HepG2 (cell line): ENCODE data around the gene HYI. TPM values are rescaled to one million over a fixed set of nuclear protein-coding genes. Genes with fewer than 3 reads are reported as not detected.

ENCODE experiments used
- AHR ChIP-seq: IDR thresholded peaks from 2 replicates; pipeline ENCODE4 v1.6.1; 2018; ENCODE audit warnings: missing genetic modification reagents, missing compliant biosample characterization
- ARID5B ChIP-seq: IDR thresholded peaks from 2 replicates; pipeline ENCODE4 v1.4.0; 2020; ENCODE audit warnings: mild to moderate bottlenecking, missing genetic modification reagents
- ATF4 ChIP-seq, 2 experiments: fragments of 450-650 bp in 1 of 2; sonication (generic) in 1 of 2; formaldehyde crosslinking; IDR thresholded peaks; 2 replicates each; pipeline versions ENCODE4 v1.5.0 to v1.8.0; 2020 to 2022; ENCODE audit warnings: mild to moderate bottlenecking in 1 of 2, missing genetic modification reagents in 1 of 2
- ATF7 ChIP-seq, 2 experiments: fragments of 450-650 bp in 1 of 2; sonication (generic) in 1 of 2; formaldehyde crosslinking in 1 of 2; IDR thresholded peaks; 2 replicates each; pipeline versions ENCODE4 v1.4.0 to v1.6.1; 2016 to 2020; ENCODE audit warnings: antibody characterized with exemption in 1 of 2, mild to moderate bottlenecking in 1 of 2, missing genetic modification reagents in 1 of 2
- DPF2 ChIP-seq: sonication (generic); formaldehyde crosslinking; IDR thresholded peaks from 2 replicates; pipeline ENCODE4 v1.4.0; 2020; ENCODE audit warnings: mild to moderate bottlenecking, low read depth, missing genetic modification reagents, borderline replicate concordance
- ELF3 ChIP-seq: IDR thresholded peaks from 2 replicates; pipeline ENCODE4 v1.6.1; 2016; ENCODE audit warnings: missing genetic modification reagents, missing compliant biosample characterization
- HINFP ChIP-seq: sonication (generic); formaldehyde crosslinking; IDR thresholded peaks from 2 replicates; pipeline ENCODE4 v1.4.0; 2020; ENCODE audit warnings: low read depth, mild to moderate bottlenecking, missing genetic modification reagents
- HIVEP1 ChIP-seq: sonication (generic); formaldehyde crosslinking; IDR thresholded peaks from 2 replicates; pipeline ENCODE4 v1.4.0; 2020; ENCODE audit warnings: mild to moderate bottlenecking, missing genetic modification reagents
- KLF13 ChIP-seq: sonication (generic); formaldehyde crosslinking; IDR thresholded peaks from 2 replicates; pipeline ENCODE4 v1.4.0; 2020; ENCODE audit warnings: mild to moderate bottlenecking, missing genetic modification reagents
- MAFK ChIP-seq, 2 experiments: IDR thresholded peaks in 1 of 2; conservative IDR thresholded peaks in 1 of 2; 2 replicates each; pipeline ENCODE4 v1.6.1; 2011; ENCODE audit warnings: improper control_type of control experiment in 2 of 2, low read length in 2 of 2
- NCOA2 ChIP-seq: sonication (generic); formaldehyde crosslinking; IDR thresholded peaks from 2 replicates; pipeline ENCODE4 v1.8.0; 2022; ENCODE audit warnings: inconsistent platforms
- PPARG ChIP-seq: conservative IDR thresholded peaks from 2 replicates; pipeline ENCODE4 v1.6.1; 2016; ENCODE audit warnings: missing biosample characterization, missing genetic modification reagents
- SAFB2 ChIP-seq: sonication (generic); formaldehyde crosslinking; IDR thresholded peaks from 2 replicates; pipeline ENCODE4 v1.5.1; 2020; ENCODE audit warnings: missing genetic modification reagents, low read depth, mild to moderate bottlenecking, borderline replicate concordance
- SOX13 ChIP-seq, 3 experiments: fragments of 450-650 bp in 1 of 3; sonication (generic) in 1 of 3; formaldehyde crosslinking in 1 of 3; IDR thresholded peaks in 2 of 3; conservative IDR thresholded peaks in 1 of 3; 2 replicates each; pipeline versions ENCODE4 v1.5.0 to v1.6.1; 2016 to 2020; ENCODE audit warnings: antibody characterized with exemption in 1 of 3, mild to moderate bottlenecking in 1 of 3, missing compliant biosample characterization in 1 of 3, missing genetic modification reagents in 1 of 3, moderate library complexity in 1 of 3
- WIZ ChIP-seq: sonication (generic); formaldehyde crosslinking; IDR thresholded peaks from 2 replicates; pipeline ENCODE4 v1.5.1; 2020; ENCODE audit warnings: mild to moderate bottlenecking, missing genetic modification reagents
- ZBTB33 ChIP-seq: sonication (generic); formaldehyde crosslinking; IDR thresholded peaks from 2 replicates; pipeline ENCODE4 v1.4.0; 2020; ENCODE audit warnings: missing genetic modification reagents
- ZNF235 ChIP-seq: sonication (generic); formaldehyde crosslinking; IDR thresholded peaks from 2 replicates; pipeline ENCODE4 v1.8.1; 2023; ENCODE audit warnings: mild to moderate bottlenecking, missing genetic modification reagents, borderline replicate concordance
- ZNF570 ChIP-seq: sonication (generic); formaldehyde crosslinking; IDR thresholded peaks from 2 replicates; pipeline ENCODE4 v1.4.0; 2020; ENCODE audit warnings: mild to moderate bottlenecking, missing genetic modification reagents, borderline replicate concordance
- ZNF691 ChIP-seq: sonication (generic); formaldehyde crosslinking; IDR thresholded peaks from 2 replicates; pipeline ENCODE4 v1.4.0; 2020; ENCODE audit warnings: missing genetic modification reagents, low read depth, mild to moderate bottlenecking, borderline replicate concordance
- ZNF720 ChIP-seq: sonication (generic); formaldehyde crosslinking; IDR thresholded peaks from 2 replicates; pipeline ENCODE4 v1.4.0; 2020; ENCODE audit warnings: missing genetic modification reagents
- polyA plus RNA-seq, 8 experiments: library from polyadenylated mRNA; depleted of rRNA in 3 of 8; stranded (reverse) in 7 of 8; unstranded in 1 of 8; fragments of >200 nt; fragmentation: Illumina TruSeq in 4 of 8; extraction: Trizol in 4 of 8; gene quantifications; 2 replicates each; pipeline versions ENCODE4 v1.2.1 to v1.2.3, GENCODE V29; 2011 to 2016; ENCODE audit warnings: low read depth in 4 of 8, missing spikeins in 1 of 8, mixed read lengths in 1 of 8; ENCODE audit not compliant: insufficient read depth in 1 of 8
- total RNA-seq, 5 experiments: library from RNA; depleted of rRNA; stranded (reverse); fragments of >200 nt; fragmentation: Illumina TruSeq; extraction: Trizol; gene quantifications; 2 replicates each; pipeline ENCODE4 v1.2.3, GENCODE V29; 2016; ENCODE audit warnings: low read depth in 1 of 5

HYI gene
- total and polyA plus RNA-seq, 2 of the 13 experiments (the other 11 are each of a cell fraction or from before 2014, with no cell fraction given) = not detected

GRCh38 chr1:43465505-43466067 is 11.9 kb upstream of the HYI start (continued):
- no peak for TF ChIP-seq ATF7 (IDR thresholded peaks at IDR 0.05)
- no peak for TF ChIP-seq ATF7 (CRISPR knock-in tag; IDR thresholded peaks at IDR 0.05)
- no peak for TF ChIP-seq NCOA2 (CRISPR knock-in tag)
- no peak for TF ChIP-seq KLF13 (CRISPR knock-in tag)
- no peak for TF ChIP-seq AHR (CRISPR knock-in tag)
- TF ChIP-seq ELF3 (CRISPR knock-in tag) = peak; percentile 45
- TF ChIP-seq SOX13 (IDR thresholded peaks at IDR 0.05) = no peak
- peak in 1 of 2 experiments; percentile 45; a peak in 1 of 4 replicates for TF ChIP-seq SOX13 (CRISPR knock-in tag; conservative IDR thresholded peaks at IDR 0.05 in 1 of 2, IDR thresholded peaks at IDR 0.05 in 1 of 2)
- TF ChIP-seq PPARG (CRISPR knock-in tag) = peak; percentile 81
- TF ChIP-seq WIZ = no peak
- TF ChIP-seq ZNF235 (CRISPR knock-in tag) = no peak
- no peak for TF ChIP-seq HINFP
- no peak for TF ChIP-seq SAFB2 (CRISPR knock-in tag)
- TF ChIP-seq ATF4 (CRISPR knock-in tag; IDR thresholded peaks at IDR 0.05) = no peak
- no peak for TF ChIP-seq ZNF570
- TF ChIP-seq ZNF720 (CRISPR knock-in tag) = no peak
- 0 out of 2 replicates have a peak, but pooled peaks have one; percentile 44 for TF ChIP-seq DPF2 (CRISPR knock-in tag)
- TF ChIP-seq ZBTB33 (CRISPR knock-in tag) = no peak
- no peak for TF ChIP-seq MAFK (conservative IDR thresholded peaks at IDR 0.05 in 1 of 2, IDR thresholded peaks at IDR 0.05 in 1 of 2; ENCODE audit: low read length in 2 of 2)
- TF ChIP-seq ARID5B (CRISPR knock-in tag) = peak; percentile 63; the same call in 1 of the 2 replicates
- TF ChIP-seq ZNF691 (CRISPR knock-in tag) = no peak
- TF ChIP-seq HIVEP1 (CRISPR knock-in tag) = no peak
